HepG2 (cell line): ENCODE measurements around the gene PTPRF.

Experiments
- FOXK2 ChIP-seq: fragments of 450-650 bp; IDR thresholded peaks from 2 replicates; pipeline ENCODE4 v1.6.1; 2016
- HNRNPK ChIP-seq: fragments of 200-400 bp; formaldehyde crosslinking; IDR thresholded peaks from 2 replicates; pipeline ENCODE4 v1.6.1; 2018; ENCODE audit warnings: low read length, low read depth, moderate library complexity, mild to moderate bottlenecking; ENCODE audit not compliant: poor library complexity, severe bottlenecking
- KLF16 ChIP-seq, 2 experiments: sonication (generic) in 1 of 2; formaldehyde crosslinking in 1 of 2; IDR thresholded peaks; 2 replicates each; pipeline versions ENCODE4 v1.6.1 to v1.8.0; 2016 to 2023; ENCODE audit warnings: missing genetic modification reagents in 2 of 2, missing compliant biosample characterization in 1 of 2
- NFKB2 ChIP-seq: sonication (generic); formaldehyde crosslinking; IDR thresholded peaks from 2 replicates; pipeline ENCODE4 v1.4.0; 2020; ENCODE audit warnings: missing genetic modification reagents, borderline replicate concordance

- no peak for TF ChIP-seq HNRNPK
- TF ChIP-seq FOXK2, result no peak
- no peak for TF ChIP-seq NFKB2 (CRISPR knock-in tag)
- no peak for TF ChIP-seq KLF16 (CRISPR knock-in tag; IDR thresholded peaks at IDR 0.05)
These were observed 84.2 kb downstream of the PTPRF start for GRCh38 chr1:43614891-43615290.
